GM12878 (cell line): ENCODE results near the gene TSPAN12. TPM values are rescaled to one million over a fixed set of nuclear protein-coding genes. Genes with fewer than 3 reads are reported as not detected.

Source experiments
- ATAC-seq: fragments of 200-7000 bp; cut with Tn5 transposase; 3 replicates; pipeline ENCODE4 v1.9.1; 2020; ENCODE audit warnings: mild to moderate bottlenecking, moderate library complexity
- BruUV-seq: library from RNA; stranded (reverse); fragments of 400-500 nt; replicated peaks from 2 replicates; lab custom pipeline; 2021; lab: Mats Ljungman, UMichigan
- CTCF ChIA-PET: fragments of 300-600 bp; sonication (Branson Sonifier 250); formaldehyde crosslinking; extraction: SDS; loops from one replicate; lab custom pipeline; 2021; ENCODE audit warnings: inconsistent platforms; lab: Yijun Ruan, JAX
- POLR2A ChIA-PET: fragments of 350-600 bp; formaldehyde crosslinking; extraction: SDS; loops from one replicate; lab custom pipeline; 2021; ENCODE audit warnings: inconsistent platforms; lab: Charles Lee
- RAD21 ChIA-PET: fragments of 300-600 bp; sonication (Branson Sonifier 250); formaldehyde crosslinking; loops from one replicate; lab custom pipeline; 2023; ENCODE audit warnings: antibody characterized with exemption; ENCODE audit not compliant: unreplicated experiment; lab: Charles Lee
- SMC1A ChIA-PET: fragments of 300-600 bp; sonication (Branson Sonifier 250); formaldehyde crosslinking; loops from one replicate; lab custom pipeline; 2023; ENCODE audit not compliant: unreplicated experiment, uncharacterized antibody; lab: Charles Lee
- DNase-seq: peaks from one replicate; pipeline ENCODE4 v3.0.0-alpha.2; 2011; ENCODE audit warnings: low read depth, low spot score
- FAIRE-seq: peaks from 3 replicates; lab custom pipeline; 2011; peaks lifted over from hg19 to GRCh38; lab: Jason Lieb, UNC
- H2AFZ ChIP-seq: 2 replicates; pipeline ENCODE4 v1.6.0; 2011; ENCODE audit warnings: low read depth, low read length, control low read depth; ENCODE audit not compliant: control insufficient read depth
- H3K27ac ChIP-seq: 2 replicates; pipeline ENCODE4 v1.5.1; 2011; ENCODE audit warnings: control low read depth; ENCODE audit not compliant: control insufficient read depth, insufficient read depth
- H3K27me3 ChIP-seq, 2 experiments: replicated peaks in 1 of 2; 2 replicates each; pipeline versions ENCODE4 v1.6.0 to v1.6.1; 2011; ENCODE audit warnings: low read length in 1 of 2; ENCODE audit not compliant: control insufficient read depth in 2 of 2, insufficient read depth in 2 of 2
- H3K36me3 ChIP-seq, 2 experiments: 2 replicates each; pipeline ENCODE4 v1.5.1; 2011; ENCODE audit warnings: low read length in 1 of 2; ENCODE audit not compliant: control insufficient read depth in 2 of 2, insufficient read depth in 2 of 2
- H3K4me1 ChIP-seq: 2 replicates; pipeline ENCODE4 v1.6.1; 2011; ENCODE audit warnings: mild to moderate bottlenecking, low read length, moderate library complexity, mixed read lengths; ENCODE audit not compliant: control insufficient read depth, insufficient read depth
- H3K4me2 ChIP-seq: 2 replicates; pipeline ENCODE4 v1.6.0; 2011; ENCODE audit warnings: control low read depth; ENCODE audit not compliant: control insufficient read depth, insufficient read depth
- H3K4me3 ChIP-seq: fragments of 200-600 bp; sonication (generic); 2 replicates; pipeline ENCODE4 v1.5.1; 2016
- H3K79me2 ChIP-seq: 2 replicates; pipeline ENCODE4 v1.6.0; 2011; ENCODE audit warnings: low read length; ENCODE audit not compliant: control insufficient read depth, insufficient read depth
- H3K9ac ChIP-seq: 2 replicates; pipeline ENCODE4 v1.8.0; 2011; ENCODE audit warnings: low read length, control low read depth, mixed read lengths; ENCODE audit not compliant: control insufficient read depth, insufficient read depth
- H3K9me3 ChIP-seq: replicated peaks from 3 replicates; pipeline ENCODE4 v1.5.1; 2011; ENCODE audit warnings: mild to moderate bottlenecking, low read length; ENCODE audit not compliant: control insufficient read depth, insufficient read depth
- H4K20me1 ChIP-seq: 2 replicates; pipeline ENCODE4 v1.6.0; 2011; ENCODE audit not compliant: control insufficient read depth, insufficient read depth
- CHD1 ChIP-seq: IDR thresholded peaks from 2 replicates; pipeline ENCODE4 v1.6.1; 2012; ENCODE audit warnings: low read depth, low read length, improper control_type of control experiment
- CHD2 ChIP-seq: IDR thresholded peaks from 2 replicates; pipeline ENCODE4 v1.6.1; 2011; ENCODE audit warnings: low read depth, low read length, improper control_type of control experiment, borderline replicate concordance
- CREB1 ChIP-seq: IDR thresholded peaks from 2 replicates; pipeline ENCODE4 v1.6.1; 2012; ENCODE audit warnings: low read depth, mild to moderate bottlenecking, inconsistent platforms
- DPF2 ChIP-seq: fragments of 450-650 bp; IDR thresholded peaks from 2 replicates; pipeline ENCODE4 v1.6.1; 2017; ENCODE audit warnings: mild to moderate bottlenecking
- E2F8 ChIP-seq: fragments of 450-650 bp; IDR thresholded peaks from 2 replicates; pipeline ENCODE4 v1.6.1; 2018; ENCODE audit warnings: mild to moderate bottlenecking, low read depth, moderate library complexity; ENCODE audit not compliant: partially characterized antibody
- IKZF1 ChIP-seq: fragments of 450-650 bp; conservative IDR thresholded peaks from 2 replicates; pipeline ENCODE4 v1.6.1; 2017; ENCODE audit warnings: antibody characterized with exemption, mild to moderate bottlenecking
- JUNB ChIP-seq: IDR thresholded peaks from 2 replicates; pipeline ENCODE4 v1.6.1; 2016; ENCODE audit warnings: antibody characterized with exemption, mild to moderate bottlenecking
- NFIC ChIP-seq: IDR thresholded peaks from 2 replicates; pipeline ENCODE4 v1.6.1; 2012; ENCODE audit warnings: low read depth, mild to moderate bottlenecking, inconsistent platforms, low read length, moderate library complexity
- NR2F1 ChIP-seq: fragments of 450-650 bp; conservative IDR thresholded peaks from 2 replicates; pipeline ENCODE4 v1.6.1; 2017; ENCODE audit warnings: mild to moderate bottlenecking
- PKNOX1 ChIP-seq: fragments of 450-650 bp; IDR thresholded peaks from 2 replicates; pipeline ENCODE4 v1.6.1; 2016; ENCODE audit warnings: mild to moderate bottlenecking
- RFX5 ChIP-seq: IDR thresholded peaks from 2 replicates; pipeline ENCODE4 v1.6.1; 2011; ENCODE audit warnings: low read depth, low read length, improper control_type of control experiment
- SKIL ChIP-seq: fragments of 450-650 bp; IDR thresholded peaks from 2 replicates; pipeline ENCODE4 v1.6.1; 2017; ENCODE audit warnings: mild to moderate bottlenecking, low read depth, inconsistent platforms; ENCODE audit not compliant: poor library complexity, severe bottlenecking
- SMARCA5 ChIP-seq: fragments of 450-650 bp; IDR thresholded peaks from 2 replicates; pipeline ENCODE4 v1.6.1; 2017; ENCODE audit warnings: mild to moderate bottlenecking
- SPI1 ChIP-seq: IDR thresholded peaks from 2 replicates; pipeline ENCODE4 v1.6.1; 2011; ENCODE audit warnings: low read depth, mild to moderate bottlenecking, low read length, moderate library complexity, borderline replicate concordance; ENCODE audit not compliant: insufficient read depth
- TCF3 ChIP-seq: IDR thresholded peaks from 2 replicates; pipeline ENCODE4 v1.6.1; 2012; ENCODE audit warnings: low read depth, mild to moderate bottlenecking, low read length, borderline replicate concordance; ENCODE audit not compliant: insufficient read depth
- TCF7 ChIP-seq: IDR thresholded peaks from 2 replicates; pipeline ENCODE4 v1.6.1; 2014; ENCODE audit warnings: antibody characterized with exemption, borderline replicate concordance
- YBX1 ChIP-seq: fragments of 450-650 bp; IDR thresholded peaks from 2 replicates; pipeline ENCODE4 v1.6.1; 2016; ENCODE audit warnings: antibody characterized with exemption
- ZNF207 ChIP-seq: fragments of 450-650 bp; IDR thresholded peaks from 2 replicates; pipeline ENCODE4 v1.6.1; 2014; ENCODE audit warnings: antibody characterized with exemption, mild to moderate bottlenecking, borderline replicate concordance
- ZNF217 ChIP-seq: fragments of 450-650 bp; IDR thresholded peaks from 2 replicates; pipeline ENCODE4 v1.6.1; 2017; ENCODE audit warnings: antibody characterized with exemption, mild to moderate bottlenecking
- WGBS: methylation state at CpG from one replicate; pipeline ENCODE4 v1.1.6; 2016; ENCODE audit warnings: low lambda C conversion rate; ENCODE audit not compliant: insufficient replicate concordance, insufficient coverage; ENCODE audit errors: missing lambda C conversion rate; 5-methylcytosine and 5-hydroxymethylcytosine counted together
- in situ Hi-C: fragments of 300-500 bp; cut with MboI; formaldehyde crosslinking; loops from 9 replicates; pipeline ENCODE4 v1.14.3; 2018; ENCODE audit warnings: mixed read lengths
- intact Hi-C: fragments of 100-400 bp; cut with micrococcal nuclease; formaldehyde crosslinking; loops from one replicate; pipeline ENCODE4 v1.14.2; 2022; ENCODE audit not compliant: unreplicated experiment
- polyA plus RNA-seq, 11 experiments: library from polyadenylated mRNA; depleted of rRNA in 4 of 11; unstranded in 6 of 11; stranded (reverse) in 5 of 11; fragments of >200 nt; fragmentation: Nextera tagmentation in 4 of 11; fragmentation: Illumina TruSeq in 1 of 11; extraction: Ambion mirVana in 4 of 11; extraction: Trizol in 1 of 11; gene quantifications; 1 replicate in 1 of 11; 2 replicates in 10 of 11; pipeline versions ENCODE4 v1.2.1 to v1.2.3, GENCODE V29; 2011 to 2016; ENCODE audit warnings: inconsistent platforms in 2 of 11, missing spikeins in 2 of 11, low read depth in 1 of 11
- total RNA-seq, 4 experiments: library from RNA; depleted of rRNA in 3 of 4; stranded (reverse); fragments of >200 nt in 3 of 4; fragmentation: Illumina TruSeq in 1 of 4; extraction: Trizol in 1 of 4; gene quantifications; 2 replicates each; pipeline versions ENCODE4 v1.2.1 to v1.2.3, GENCODE V29; 2013 to 2021

TSPAN12 gene
- total and polyA plus RNA-seq, 10 of the 15 experiments (the other 5 are each of a cell fraction or from before 2014, with no cell fraction given), result 0.67 to 110 (median 1.3) TPM

GRCh38 chr7:120838281-120838682, 19.7 kb downstream of the TSPAN12 start:
- no peaks in the 10 kb centered on the region for H3K27me3 ChIP-seq
- BruUV-seq, result no TSS peak
- H3K4me2 ChIP-seq, result no peak overlapping the region; the same call in 1 of the 2 replicates
- no peak overlapping the region for H3K4me3 ChIP-seq
- no peaks in the 10 kb centered on the region for H3K79me2 ChIP-seq
- peak overlapping the region; percentile 60 for H2AFZ ChIP-seq
- H3K9ac ChIP-seq, result no peak overlapping the region
- POLR2A ChIA-PET, result interaction anchor here (1.0 to 3.2 kb wide), 8 partner anchors 11 to 436 kb away, joined by 3 to 55 read pairs (median 9); partner anchors contain the start of gene TSPAN12
- SMC1A ChIA-PET, result interaction anchor here (0.7 to 8.7 kb wide), 20 partner anchors 10 to 439 kb away, joined by 3 to 122 read pairs (median 6); partner anchors contain the start of genes ING3 and TSPAN12
- H3K9me3 ChIP-seq, result no peaks in the 10 kb centered on the region; the same call in 2 of the 3 replicates
- intact Hi-C loops, result loop anchor here (1.0 to 2.0 kb wide), 2 partner anchors 18 to 31 kb away; no protein-coding TSS in a partner anchor
- H3K27ac ChIP-seq, result peak overlapping the region; percentile 39
- CTCF ChIA-PET, result interaction anchor here (1.0 to 4.2 kb wide), 13 partner anchors 9 to 93 kb away, joined by 3 to 35 read pairs (median 6); no protein-coding TSS in a partner anchor
- H3K36me3 ChIP-seq, result no peaks in the 10 kb centered on the region
- ATAC-seq, result peak; percentile 76
- in situ Hi-C loops, result no loop called here
- RAD21 ChIA-PET, result interaction anchor here (0.8 to 3.3 kb wide), 16 partner anchors 10 to 548 kb away, joined by 3 to 63 read pairs (median 5); partner anchors contain the start of genes ING3 and TSPAN12
- DNase-seq, result peak; percentile 68
- H4K20me1 ChIP-seq, result no peaks in the 10 kb centered on the region
- peaks cover 7% of the 10 kb centered on the region; the same call in 1 of the 2 replicates for H3K4me1 ChIP-seq
- WGBS, result 19% methylated on average over 6 of the region's 6 CpGs
- peak; percentile 61 for FAIRE-seq
- TF ChIP-seq ZNF217, result peak; percentile 80; the same call in 1 of the 2 replicates
- TF ChIP-seq TCF3, result no peak
- TF ChIP-seq SKIL, result peak; percentile 69
- TF ChIP-seq TCF7, result no peak
- no peak for TF ChIP-seq SPI1
- peak; percentile 6; the same call in 1 of the 2 replicates for TF ChIP-seq PKNOX1
- no peak for TF ChIP-seq YBX1
- TF ChIP-seq ZNF207, result no peak
- no peak for TF ChIP-seq SMARCA5
- TF ChIP-seq NR2F1, result 0 out of 2 replicates have a peak, but pooled peaks have one; percentile 29
- TF ChIP-seq JUNB, result 0 out of 2 replicates have a peak, but pooled peaks have one; percentile 15
- TF ChIP-seq CHD1, result no peak
- TF ChIP-seq DPF2, result 0 out of 2 replicates have a peak, but pooled peaks have one; percentile 23
- no peak for TF ChIP-seq RFX5
- TF ChIP-seq IKZF1, result peak; percentile 93
- TF ChIP-seq CREB1, result no peak
- no peak for TF ChIP-seq E2F8
- peak; percentile 41; the same call in 1 of the 2 replicates for TF ChIP-seq CHD2
- TF ChIP-seq NFIC, result peak; percentile 66; the same call in 1 of the 2 replicates
